GM12878 (cell line): ENCODE data around the gene CALM3. TPM values are rescaled to one million over a fixed set of nuclear protein-coding genes. Genes with fewer than 3 reads are reported as not detected.
A peak's percentile ranks its signal among the peaks of the same experiment; 100 is the strongest.

ENCODE experiments used
- ASH2L ChIP-seq: fragments of 300-600, 200-600 bp; sonication (generic); IDR thresholded peaks from 2 replicates; pipeline ENCODE4 v1.6.1; 2017; ENCODE audit warnings: low read depth, mild to moderate bottlenecking, borderline replicate concordance
- CREM ChIP-seq: IDR thresholded peaks from 2 replicates; pipeline ENCODE4 v1.6.1; 2014; ENCODE audit warnings: antibody characterized with exemption, low read depth
- FOXK2 ChIP-seq: fragments of 450-650 bp; IDR thresholded peaks from 2 replicates; pipeline ENCODE4 v1.6.1; 2017; ENCODE audit warnings: mild to moderate bottlenecking, moderate library complexity
- IKZF2 ChIP-seq, 2 experiments: fragments of 450-650 bp; IDR thresholded peaks; 2 replicates each; pipeline ENCODE4 v1.6.1; 2017; ENCODE audit warnings: mild to moderate bottlenecking in 2 of 2, moderate library complexity in 2 of 2
- LARP7 ChIP-seq: fragments of 450-650 bp; IDR thresholded peaks from 2 replicates; pipeline ENCODE4 v1.6.1; 2017; ENCODE audit warnings: mild to moderate bottlenecking
- MEF2A ChIP-seq: IDR thresholded peaks from 2 replicates; pipeline ENCODE4 v1.6.1; 2011; ENCODE audit warnings: low read depth, mild to moderate bottlenecking, low read length, moderate library complexity; ENCODE audit not compliant: insufficient read depth
- MYB ChIP-seq: fragments of 150-350 bp; IDR thresholded peaks from 2 replicates; pipeline ENCODE4 v1.6.1; 2014; ENCODE audit warnings: mild to moderate bottlenecking, low read depth, low read length, borderline replicate concordance
- MYC ChIP-seq: IDR thresholded peaks from 2 replicates; pipeline ENCODE4 v1.6.1; 2011; ENCODE audit warnings: mild to moderate bottlenecking, low read length, moderate library complexity, inconsistent platforms; ENCODE audit not compliant: insufficient read depth, insufficient replicate concordance, insufficient read length, severe bottlenecking
- RAD51 ChIP-seq: fragments of 450-650 bp; IDR thresholded peaks from 2 replicates; pipeline ENCODE4 v1.6.1; 2016; ENCODE audit warnings: moderate library complexity, mild to moderate bottlenecking, inconsistent platforms
- SKIL ChIP-seq: fragments of 450-650 bp; IDR thresholded peaks from 2 replicates; pipeline ENCODE4 v1.6.1; 2017; ENCODE audit warnings: mild to moderate bottlenecking, low read depth, inconsistent platforms; ENCODE audit not compliant: poor library complexity, severe bottlenecking
- SMAD5 ChIP-seq: IDR thresholded peaks from 2 replicates; pipeline ENCODE4 v1.6.1; 2016; ENCODE audit warnings: antibody characterized with exemption, low read depth
- ZBTB4 ChIP-seq: fragments of 450-650 bp; formaldehyde crosslinking; IDR thresholded peaks from 2 replicates; pipeline ENCODE4 v1.4.0; 2022; ENCODE audit warnings: mild to moderate bottlenecking, moderate library complexity
- polyA plus RNA-seq, 11 experiments: library from polyadenylated mRNA; depleted of rRNA in 4 of 11; unstranded in 6 of 11; stranded (reverse) in 5 of 11; fragments of >200 nt; fragmentation: Nextera tagmentation in 4 of 11; fragmentation: Illumina TruSeq in 1 of 11; extraction: Ambion mirVana in 4 of 11; extraction: Trizol in 1 of 11; gene quantifications; 1 replicate in 1 of 11; 2 replicates in 10 of 11; pipeline versions ENCODE4 v1.2.1 to v1.2.3, GENCODE V29; 2011 to 2016; ENCODE audit warnings: inconsistent platforms in 2 of 11, missing spikeins in 2 of 11, low read depth in 1 of 11
- total RNA-seq, 4 experiments: library from RNA; depleted of rRNA in 3 of 4; stranded (reverse); fragments of >200 nt in 3 of 4; fragmentation: Illumina TruSeq in 1 of 4; extraction: Trizol in 1 of 4; gene quantifications; 2 replicates each; pipeline versions ENCODE4 v1.2.1 to v1.2.3, GENCODE V29; 2013 to 2021
- TF ChIP-seq, protein P1 (sequence below): fragments of 450-650 bp; formaldehyde crosslinking; IDR thresholded peaks from 2 replicates; pipeline ENCODE4 v1.4.0; 2020; ENCODE audit warnings: mild to moderate bottlenecking, moderate library complexity
- TF ChIP-seq, protein P2 (sequence below): IDR thresholded peaks from 2 replicates; pipeline ENCODE4 v1.6.1; 2012; ENCODE audit warnings: low read length, inconsistent platforms
- TF ChIP-seq, protein P3 (sequence below): fragments of 450-650 bp; IDR thresholded peaks from 2 replicates; pipeline ENCODE4 v1.6.1; 2018; ENCODE audit warnings: mild to moderate bottlenecking, low read depth, moderate library complexity; ENCODE audit not compliant: partially characterized antibody

Gene CALM3
- total and polyA plus RNA-seq, 10 of the 15 experiments (the other 5 are each of a cell fraction or from before 2014, with no cell fraction given) = 164 to 849 (median 347) TPM

DNA sequence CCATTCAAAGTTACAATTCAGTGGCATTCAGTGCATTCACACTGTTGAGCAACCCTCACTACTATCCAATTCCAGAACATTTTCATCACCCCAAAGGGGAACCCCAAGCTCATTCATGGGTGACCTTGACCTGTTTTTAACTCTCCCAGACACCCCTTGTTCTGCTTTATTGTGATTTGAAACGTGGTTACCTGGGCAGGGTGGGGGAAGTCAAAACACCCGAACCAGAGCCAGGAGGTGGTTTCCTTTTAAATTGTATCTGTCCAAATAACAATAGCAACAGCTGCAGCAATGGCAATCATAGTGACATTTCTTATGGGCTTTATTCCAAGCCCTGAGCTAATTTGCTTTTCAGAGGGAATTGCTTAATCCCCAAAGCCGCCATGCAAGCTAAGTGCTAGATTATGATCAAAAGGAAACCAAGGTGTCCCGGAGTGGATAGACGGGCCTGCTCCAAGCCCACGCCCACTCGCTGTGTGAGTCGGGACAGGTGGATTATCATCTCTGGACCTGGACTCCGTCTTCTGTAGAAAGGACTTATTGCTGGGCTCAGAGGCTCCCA lies 17.6 kb downstream of the CALM3 start (continued):
- TF ChIP-seq SKIL (peak; percentile 75), CREM (peak; percentile 63; the same call in 1 of the 2 replicates), FOXK2 (no peak), MEF2A (0 out of 2 replicates have a peak, but pooled peaks have one; percentile 27), SMAD5 (no peak), IKZF2 (IDR thresholded peaks at IDR 0.05) (peak; percentile 79 to 81), LARP7 (no peak), ZBTB4 (no peak), RAD51 (no peak), MYB (no peak), MYC (no peak), ASH2L (no peak)
- TF ChIP-seq, protein P1, sequence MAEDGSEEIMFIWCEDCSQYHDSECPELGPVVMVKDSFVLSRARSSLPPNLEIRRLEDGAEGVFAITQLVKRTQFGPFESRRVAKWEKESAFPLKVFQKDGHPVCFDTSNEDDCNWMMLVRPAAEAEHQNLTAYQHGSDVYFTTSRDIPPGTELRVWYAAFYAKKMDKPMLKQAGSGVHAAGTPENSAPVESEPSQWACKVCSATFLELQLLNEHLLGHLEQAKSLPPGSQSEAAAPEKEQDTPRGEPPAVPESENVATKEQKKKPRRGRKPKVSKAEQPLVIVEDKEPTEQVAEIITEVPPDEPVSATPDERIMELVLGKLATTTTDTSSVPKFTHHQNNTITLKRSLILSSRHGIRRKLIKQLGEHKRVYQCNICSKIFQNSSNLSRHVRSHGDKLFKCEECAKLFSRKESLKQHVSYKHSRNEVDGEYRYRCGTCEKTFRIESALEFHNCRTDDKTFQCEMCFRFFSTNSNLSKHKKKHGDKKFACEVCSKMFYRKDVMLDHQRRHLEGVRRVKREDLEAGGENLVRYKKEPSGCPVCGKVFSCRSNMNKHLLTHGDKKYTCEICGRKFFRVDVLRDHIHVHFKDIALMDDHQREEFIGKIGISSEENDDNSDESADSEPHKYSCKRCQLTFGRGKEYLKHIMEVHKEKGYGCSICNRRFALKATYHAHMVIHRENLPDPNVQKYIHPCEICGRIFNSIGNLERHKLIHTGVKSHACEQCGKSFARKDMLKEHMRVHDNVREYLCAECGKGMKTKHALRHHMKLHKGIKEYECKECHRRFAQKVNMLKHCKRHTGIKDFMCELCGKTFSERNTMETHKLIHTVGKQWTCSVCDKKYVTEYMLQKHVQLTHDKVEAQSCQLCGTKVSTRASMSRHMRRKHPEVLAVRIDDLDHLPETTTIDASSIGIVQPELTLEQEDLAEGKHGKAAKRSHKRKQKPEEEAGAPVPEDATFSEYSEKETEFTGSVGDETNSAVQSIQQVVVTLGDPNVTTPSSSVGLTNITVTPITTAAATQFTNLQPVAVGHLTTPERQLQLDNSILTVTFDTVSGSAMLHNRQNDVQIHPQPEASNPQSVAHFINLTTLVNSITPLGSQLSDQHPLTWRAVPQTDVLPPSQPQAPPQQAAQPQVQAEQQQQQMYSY (CRISPR knock-in tag) = no peak
- TF ChIP-seq, protein P2, sequence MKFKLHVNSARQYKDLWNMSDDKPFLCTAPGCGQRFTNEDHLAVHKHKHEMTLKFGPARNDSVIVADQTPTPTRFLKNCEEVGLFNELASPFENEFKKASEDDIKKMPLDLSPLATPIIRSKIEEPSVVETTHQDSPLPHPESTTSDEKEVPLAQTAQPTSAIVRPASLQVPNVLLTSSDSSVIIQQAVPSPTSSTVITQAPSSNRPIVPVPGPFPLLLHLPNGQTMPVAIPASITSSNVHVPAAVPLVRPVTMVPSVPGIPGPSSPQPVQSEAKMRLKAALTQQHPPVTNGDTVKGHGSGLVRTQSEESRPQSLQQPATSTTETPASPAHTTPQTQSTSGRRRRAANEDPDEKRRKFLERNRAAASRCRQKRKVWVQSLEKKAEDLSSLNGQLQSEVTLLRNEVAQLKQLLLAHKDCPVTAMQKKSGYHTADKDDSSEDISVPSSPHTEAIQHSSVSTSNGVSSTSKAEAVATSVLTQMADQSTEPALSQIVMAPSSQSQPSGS = no peak; the same call in 1 of the 2 replicates
- TF ChIP-seq, protein P3, sequence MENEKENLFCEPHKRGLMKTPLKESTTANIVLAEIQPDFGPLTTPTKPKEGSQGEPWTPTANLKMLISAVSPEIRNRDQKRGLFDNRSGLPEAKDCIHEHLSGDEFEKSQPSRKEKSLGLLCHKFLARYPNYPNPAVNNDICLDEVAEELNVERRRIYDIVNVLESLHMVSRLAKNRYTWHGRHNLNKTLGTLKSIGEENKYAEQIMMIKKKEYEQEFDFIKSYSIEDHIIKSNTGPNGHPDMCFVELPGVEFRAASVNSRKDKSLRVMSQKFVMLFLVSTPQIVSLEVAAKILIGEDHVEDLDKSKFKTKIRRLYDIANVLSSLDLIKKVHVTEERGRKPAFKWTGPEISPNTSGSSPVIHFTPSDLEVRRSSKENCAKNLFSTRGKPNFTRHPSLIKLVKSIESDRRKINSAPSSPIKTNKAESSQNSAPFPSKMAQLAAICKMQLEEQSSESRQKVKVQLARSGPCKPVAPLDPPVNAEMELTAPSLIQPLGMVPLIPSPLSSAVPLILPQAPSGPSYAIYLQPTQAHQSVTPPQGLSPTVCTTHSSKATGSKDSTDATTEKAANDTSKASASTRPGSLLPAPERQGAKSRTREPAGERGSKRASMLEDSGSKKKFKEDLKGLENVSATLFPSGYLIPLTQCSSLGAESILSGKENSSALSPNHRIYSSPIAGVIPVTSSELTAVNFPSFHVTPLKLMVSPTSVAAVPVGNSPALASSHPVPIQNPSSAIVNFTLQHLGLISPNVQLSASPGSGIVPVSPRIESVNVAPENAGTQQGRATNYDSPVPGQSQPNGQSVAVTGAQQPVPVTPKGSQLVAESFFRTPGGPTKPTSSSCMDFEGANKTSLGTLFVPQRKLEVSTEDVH = no peak
